Stomach (tissue), 4 donors: ENCODE data around the gene UQCC2.

Source experiments
- CTCF ChIP-seq, 7 experiments: fragments of 450-650 bp in 4 of 7; fragments of 200-600 bp in 3 of 7; sonication (generic) in 3 of 7; IDR thresholded peaks; one replicate each; pipeline ENCODE4 v1.5.1; 2016 to 2019; ENCODE audit warnings: antibody characterized with exemption in 7 of 7, control low read depth in 2 of 7, mild to moderate bottlenecking in 1 of 7
- EP300 ChIP-seq: sonication (generic); formaldehyde crosslinking; IDR thresholded peaks from one replicate; pipeline ENCODE4 v1.6.1; 2017; ENCODE audit warnings: antibody characterized with exemption

GRCh38 chr6:33684428-33684896, 27.0 kb downstream of the UQCC2 start:
- TF ChIP-seq CTCF (IDR thresholded peaks at IDR 0.05) (no peak), EP300 (no peak)
